Spleen (tissue), 7 donors: ENCODE results near the gene ATRIP.
"Not testable (repeated sequence)": the region's sequence is repeated elsewhere in the genome, so short reads cannot be mapped to it uniquely, and the experiment has no call there.

Experiments used
- CTCF ChIP-seq, 11 experiments: fragments of 200-600 bp in 7 of 11; fragments of 450-650 bp in 4 of 11; sonication (generic) in 4 of 11; IDR thresholded peaks in 8 of 11; conservative IDR thresholded peaks in 3 of 11; 1 replicate in 7 of 11; 2 replicates in 4 of 11; pipeline versions ENCODE4 v1.4.0 to v1.8.0; 2016 to 2021; ENCODE audit warnings: antibody characterized with exemption in 11 of 11, inconsistent platforms in 4 of 11, mild to moderate bottlenecking in 1 of 11
- POLR2A ChIP-seq, 3 donors: fragments of 450-650 bp; IDR thresholded peaks; one replicate each; pipeline ENCODE4 v1.5.1; 2017; ENCODE audit warnings: antibody characterized with exemption in 3 of 3, mild to moderate bottlenecking in 1 of 3
- POLR2AphosphoS5 ChIP-seq, 3 donors: sonication (generic); formaldehyde crosslinking; IDR thresholded peaks; one replicate each; pipeline ENCODE4 v1.5.1; 2017; ENCODE audit warnings: antibody characterized with exemption in 3 of 3
- donor health status: DM: no; HTN: no; CAD: no; lungs with moderate emphysema.
- donor health status: DM: no; HTN: no; CAD: no.
- donor health status: DM: no; HTN: no; CAD: no.

- TF ChIP-seq POLR2AphosphoS5 (IDR thresholded peaks at IDR 0.05); CTCF (IDR thresholded peaks at IDR 0.05 in 8 of 11, conservative IDR thresholded peaks at IDR 0.05 in 3 of 11); POLR2A (IDR thresholded peaks at IDR 0.05): not testable (repeated sequence)
Observed at GRCh38 chr3:48480891-48481290, 34.4 kb downstream of the ATRIP start.
